ENCODE measurements around the gene TNFRSF13B. TPM values are rescaled to one million over a fixed set of nuclear protein-coding genes. Genes with fewer than 3 reads are reported as not detected.

The TNFRSF13B gene
- total RNA-seq, 4 donors from 2014 or later, result 9.2 TPM; not detected in 3

DNA sequence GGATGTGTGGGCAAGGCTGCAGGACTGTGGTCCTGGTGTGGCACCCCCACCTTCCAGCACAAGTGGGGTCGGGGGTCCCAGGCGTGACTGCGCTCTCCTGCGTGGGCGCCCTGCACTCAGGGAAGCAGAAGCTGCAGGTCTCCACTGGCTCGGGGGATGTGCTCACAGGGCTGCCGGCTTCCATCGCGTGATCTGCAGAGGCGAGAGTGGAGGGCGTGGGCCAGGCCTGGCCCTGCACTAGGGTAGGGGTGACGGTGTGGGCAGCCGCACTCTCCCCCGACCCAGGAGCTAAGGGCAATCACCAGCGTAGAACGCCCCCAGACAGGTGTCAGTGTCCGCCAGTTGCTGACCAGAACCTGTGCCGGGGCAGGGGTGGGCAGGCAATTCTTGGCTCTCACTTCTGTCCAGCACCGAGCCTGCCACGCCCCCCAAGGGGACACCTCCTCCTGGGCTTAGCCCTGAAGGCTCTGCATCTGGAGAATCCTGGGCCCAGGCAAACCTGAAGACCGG, 32.3 kb downstream of the TNFRSF13B start:
- intact Hi-C loops (cut with DNase I; ENCODE audit: low total_unique reads), result no loop called here
- Histone ChIP-seq H3K36me3 (no peaks in the 10 kb centered on the region), H3K27ac (no peak overlapping the region), H3K27me3 (no peaks in the 10 kb centered on the region), H3K4me1 (no peaks in the 10 kb centered on the region), H3K4me3 (no peak overlapping the region), H3K9me3 (no peaks in the 10 kb centered on the region)
- TF ChIP-seq, protein P1, sequence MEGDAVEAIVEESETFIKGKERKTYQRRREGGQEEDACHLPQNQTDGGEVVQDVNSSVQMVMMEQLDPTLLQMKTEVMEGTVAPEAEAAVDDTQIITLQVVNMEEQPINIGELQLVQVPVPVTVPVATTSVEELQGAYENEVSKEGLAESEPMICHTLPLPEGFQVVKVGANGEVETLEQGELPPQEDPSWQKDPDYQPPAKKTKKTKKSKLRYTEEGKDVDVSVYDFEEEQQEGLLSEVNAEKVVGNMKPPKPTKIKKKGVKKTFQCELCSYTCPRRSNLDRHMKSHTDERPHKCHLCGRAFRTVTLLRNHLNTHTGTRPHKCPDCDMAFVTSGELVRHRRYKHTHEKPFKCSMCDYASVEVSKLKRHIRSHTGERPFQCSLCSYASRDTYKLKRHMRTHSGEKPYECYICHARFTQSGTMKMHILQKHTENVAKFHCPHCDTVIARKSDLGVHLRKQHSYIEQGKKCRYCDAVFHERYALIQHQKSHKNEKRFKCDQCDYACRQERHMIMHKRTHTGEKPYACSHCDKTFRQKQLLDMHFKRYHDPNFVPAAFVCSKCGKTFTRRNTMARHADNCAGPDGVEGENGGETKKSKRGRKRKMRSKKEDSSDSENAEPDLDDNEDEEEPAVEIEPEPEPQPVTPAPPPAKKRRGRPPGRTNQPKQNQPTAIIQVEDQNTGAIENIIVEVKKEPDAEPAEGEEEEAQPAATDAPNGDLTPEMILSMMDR (IDR thresholded peaks at IDR 0.05), result no peak
- TF ChIP-seq EP300 (IDR thresholded peaks at IDR 0.05; ENCODE audit: low read depth) (no peak), POLR2AphosphoS5 (IDR thresholded peaks at IDR 0.05) (no peak), POLR2A (IDR thresholded peaks at IDR 0.05) (no peak)
- 69 to 82% methylated on average over 7 to 16 of the region's 21 CpGs for WGBS, 2 donors (ENCODE audit: low coverage in 1 of 2)
- in situ Hi-C loops (cut with MboI; ENCODE audit: low pct_ligation_motif_present in 1 of 4, low pct_unique_long_range_greater_than_20kb in 1 of 4, low sequenced_read_pairs in 3 of 4), result no loop called here
- peak; percentile 6 for DNase-seq

DNA sequence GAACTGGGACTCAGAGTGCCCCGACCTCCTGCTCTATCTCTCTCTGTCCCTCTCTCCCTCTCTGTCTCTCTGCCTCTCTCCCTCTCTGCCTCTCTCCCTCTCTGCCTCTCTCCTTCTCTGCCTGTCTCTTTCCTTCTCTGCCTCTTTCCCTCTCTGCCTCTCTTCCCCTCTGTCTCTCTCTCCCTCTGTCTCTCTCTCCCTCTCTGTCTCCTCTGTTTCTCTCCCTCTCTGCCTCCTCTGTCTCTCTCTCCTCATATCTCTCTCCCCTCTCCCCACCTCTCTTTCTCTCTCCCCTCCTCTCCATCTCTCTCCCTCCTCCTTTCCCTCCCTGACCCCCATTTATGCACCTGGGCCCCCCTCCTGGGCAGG, 32.7 kb downstream of the TNFRSF13B start:
- no peaks in the 10 kb centered on the region for H3K9me3 ChIP-seq
- no peak for TF ChIP-seq EP300 (IDR thresholded peaks at IDR 0.05; ENCODE audit: low read depth)
- no peak for TF ChIP-seq POLR2AphosphoS5 (IDR thresholded peaks at IDR 0.05)
- no peak for TF ChIP-seq POLR2A (IDR thresholded peaks at IDR 0.05)
- TF ChIP-seq, protein P1 (IDR thresholded peaks at IDR 0.05), result no peak
- no peaks in the 10 kb centered on the region for H3K27me3 ChIP-seq
- WGBS, 2 donors (ENCODE audit: low coverage in 1 of 2), result 0 to 33% methylated on average over 1 of the region's 1 CpG
- no peak overlapping the region for H3K4me3 ChIP-seq
- in situ Hi-C loops (cut with MboI; ENCODE audit: low pct_ligation_motif_present in 1 of 4, low pct_unique_long_range_greater_than_20kb in 1 of 4, low sequenced_read_pairs in 3 of 4), result no loop called here
- DNase-seq, result no peak
- H3K4me1 ChIP-seq, result no peaks in the 10 kb centered on the region
- no peaks in the 10 kb centered on the region for H3K36me3 ChIP-seq
- intact Hi-C loops (cut with DNase I; ENCODE audit: low total_unique reads), result no loop called here
- H3K27ac ChIP-seq, result no peak overlapping the region

DNA sequence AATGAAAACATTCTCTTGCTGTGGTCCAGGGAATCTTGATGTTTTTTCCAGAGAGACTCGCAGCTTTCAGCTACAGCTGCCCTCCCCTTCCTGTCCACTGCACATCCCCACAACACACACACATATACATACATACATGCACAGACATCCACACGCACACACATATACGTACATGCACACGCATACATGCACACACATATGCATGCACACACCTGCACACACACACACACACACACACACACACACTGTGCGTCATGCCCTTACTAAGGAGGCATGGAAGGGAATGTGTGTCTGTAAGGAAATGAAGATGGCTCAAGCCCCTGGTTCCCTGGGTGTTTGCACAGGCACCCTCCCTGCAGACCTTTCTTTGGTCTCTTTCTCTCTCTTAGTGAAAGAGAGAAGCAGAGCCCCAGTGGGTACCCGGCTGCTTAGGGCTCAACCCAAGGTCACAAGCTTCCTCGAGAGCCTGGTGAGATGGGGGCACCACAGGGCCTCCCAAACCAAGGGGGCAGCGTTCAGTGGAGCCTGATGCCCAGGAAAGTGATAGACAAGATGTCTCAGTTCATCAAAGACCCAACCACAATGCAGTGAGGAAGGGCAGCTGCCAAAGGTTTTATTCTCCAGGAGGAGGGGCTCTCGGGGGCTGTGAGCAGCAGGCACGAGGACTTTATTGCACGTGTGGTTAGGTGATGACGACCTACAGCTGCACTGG, 33.3 kb downstream of the TNFRSF13B start:
- H3K4me3 ChIP-seq, result no peak overlapping the region
- DNase-seq, result peak; percentile 4
- no peak overlapping the region for H3K27ac ChIP-seq
- H3K27me3 ChIP-seq, result no peaks in the 10 kb centered on the region
- no peaks in the 10 kb centered on the region for H3K9me3 ChIP-seq
- no peaks in the 10 kb centered on the region for H3K36me3 ChIP-seq
- in situ Hi-C loops (cut with MboI; ENCODE audit: low pct_ligation_motif_present in 1 of 4, low pct_unique_long_range_greater_than_20kb in 1 of 4, low sequenced_read_pairs in 3 of 4), result no loop called here
- WGBS, 2 donors (ENCODE audit: low coverage in 1 of 2), result 31 to 52% methylated on average over 5 to 12 of the region's 12 CpGs
- TF ChIP-seq EP300 (IDR thresholded peaks at IDR 0.05; ENCODE audit: low read depth), result no peak
- TF ChIP-seq POLR2AphosphoS5 (IDR thresholded peaks at IDR 0.05), result no peak
- TF ChIP-seq, protein P1 (IDR thresholded peaks at IDR 0.05), result no peak
- TF ChIP-seq POLR2A (IDR thresholded peaks at IDR 0.05), result no peak
- intact Hi-C loops (cut with DNase I; ENCODE audit: low total_unique reads), result no loop called here
- no peaks in the 10 kb centered on the region for H3K4me1 ChIP-seq

DNA sequence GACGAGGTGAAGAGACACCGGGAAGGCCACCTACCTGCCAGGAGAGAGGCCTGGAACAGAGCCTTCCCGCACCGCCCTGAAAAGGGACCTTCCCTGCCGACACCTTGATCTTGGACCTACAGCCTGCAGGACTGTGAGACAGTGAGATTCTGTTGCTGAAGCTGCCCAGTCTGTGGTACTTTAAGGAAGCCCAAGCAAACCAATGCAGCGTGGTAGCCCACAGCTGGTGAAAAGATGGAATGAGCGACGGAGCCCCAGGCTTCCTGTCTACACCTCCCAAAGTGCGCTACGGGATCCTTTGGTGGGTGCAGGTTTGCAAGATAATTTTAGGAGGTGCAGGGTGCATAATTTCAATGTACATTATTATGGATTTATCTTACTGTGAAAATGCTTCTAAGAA, 33.9 kb downstream of the TNFRSF13B start:
- peak; percentile 2 for DNase-seq
- H3K9me3 ChIP-seq, result no peaks in the 10 kb centered on the region
- H3K4me3 ChIP-seq, result no peak overlapping the region
- H3K27me3 ChIP-seq, result no peaks in the 10 kb centered on the region
- TF ChIP-seq POLR2A (IDR thresholded peaks at IDR 0.05), result no peak
- intact Hi-C loops (cut with DNase I; ENCODE audit: low total_unique reads), result no loop called here
- no peaks in the 10 kb centered on the region for H3K36me3 ChIP-seq
- H3K4me1 ChIP-seq, result no peaks in the 10 kb centered on the region
- H3K27ac ChIP-seq, result no peak overlapping the region
- in situ Hi-C loops (cut with MboI; ENCODE audit: low pct_ligation_motif_present in 1 of 4, low pct_unique_long_range_greater_than_20kb in 1 of 4, low sequenced_read_pairs in 3 of 4), result no loop called here
- 52 to 82% methylated on average over 4 to 10 of the region's 10 CpGs for WGBS, 2 donors (ENCODE audit: low coverage in 1 of 2)
